ENCODE measurements around the gene MYH15.
"Not testable (repeated sequence)": the region's sequence is repeated elsewhere in the genome, so short reads cannot be mapped to it uniquely, and the experiment has no call there.

Gene MYH15

DNA sequence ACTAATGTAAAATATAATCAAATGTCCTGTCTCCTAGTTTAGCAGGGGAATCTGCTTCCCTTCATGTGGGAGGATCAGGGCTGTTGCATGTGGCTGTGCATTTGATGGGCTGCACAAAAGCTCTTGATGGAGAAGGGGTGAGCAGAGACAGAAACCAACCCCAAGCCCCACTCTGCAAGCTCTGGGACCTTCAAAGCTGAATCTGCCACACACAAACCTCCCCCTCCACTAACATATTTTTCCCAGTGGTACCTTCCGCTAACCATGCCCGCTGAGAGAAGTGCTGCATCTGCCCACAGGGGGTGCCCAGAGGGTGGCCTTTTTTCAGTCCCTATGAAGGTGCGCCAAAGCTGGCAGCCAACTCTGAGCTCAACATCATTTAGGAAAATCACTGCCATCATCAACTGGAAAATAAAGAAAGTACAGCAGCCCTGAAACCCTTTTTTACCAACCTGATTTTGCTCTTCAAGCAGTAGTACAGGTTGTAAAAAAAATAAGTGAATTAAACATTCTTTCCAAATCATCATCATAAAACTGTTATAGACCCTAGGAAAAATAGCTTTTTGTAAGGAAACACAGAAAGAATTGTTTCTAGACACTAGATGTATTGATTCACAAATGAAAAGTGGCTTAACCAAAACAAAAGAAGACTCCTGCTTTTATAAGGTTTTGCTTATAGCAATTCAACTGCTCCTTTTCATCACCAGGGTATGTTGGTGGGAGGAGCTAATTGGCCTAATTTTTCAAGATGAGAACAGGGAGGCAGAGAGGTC is 117.1 kb downstream of the MYH15 start:
- H3K27ac ChIP-seq, result no peak overlapping the region
- DNase-seq (ENCODE audit: low read depth, low spot score), result no peak

GRCh38 chr3:108391917-108392593 is 118.3 kb downstream of the MYH15 start:
- no peak overlapping the region for H3K27ac ChIP-seq
- no peak for DNase-seq (ENCODE audit: low read depth, low spot score)

DNA sequence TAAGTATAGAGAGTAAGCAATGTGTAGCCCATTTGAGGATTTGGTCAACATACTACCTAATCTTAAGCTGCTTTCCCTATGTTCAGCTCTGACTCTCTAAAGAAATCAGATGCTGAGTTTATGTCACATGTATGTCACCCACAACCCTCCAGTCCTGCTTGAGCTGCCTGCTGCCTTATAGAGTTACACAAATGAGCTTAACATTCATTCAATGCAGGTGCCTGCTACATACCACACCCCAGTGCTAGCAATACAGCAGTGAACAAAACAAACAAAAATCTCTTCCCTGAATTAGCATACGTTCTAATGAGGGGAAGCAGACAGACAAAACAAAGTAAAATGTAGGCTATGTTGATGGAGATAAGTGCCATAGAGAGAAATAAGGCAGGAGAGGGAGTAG is 121.0 kb downstream of the MYH15 start:
- no peak overlapping the region for H3K27ac ChIP-seq

DNA sequence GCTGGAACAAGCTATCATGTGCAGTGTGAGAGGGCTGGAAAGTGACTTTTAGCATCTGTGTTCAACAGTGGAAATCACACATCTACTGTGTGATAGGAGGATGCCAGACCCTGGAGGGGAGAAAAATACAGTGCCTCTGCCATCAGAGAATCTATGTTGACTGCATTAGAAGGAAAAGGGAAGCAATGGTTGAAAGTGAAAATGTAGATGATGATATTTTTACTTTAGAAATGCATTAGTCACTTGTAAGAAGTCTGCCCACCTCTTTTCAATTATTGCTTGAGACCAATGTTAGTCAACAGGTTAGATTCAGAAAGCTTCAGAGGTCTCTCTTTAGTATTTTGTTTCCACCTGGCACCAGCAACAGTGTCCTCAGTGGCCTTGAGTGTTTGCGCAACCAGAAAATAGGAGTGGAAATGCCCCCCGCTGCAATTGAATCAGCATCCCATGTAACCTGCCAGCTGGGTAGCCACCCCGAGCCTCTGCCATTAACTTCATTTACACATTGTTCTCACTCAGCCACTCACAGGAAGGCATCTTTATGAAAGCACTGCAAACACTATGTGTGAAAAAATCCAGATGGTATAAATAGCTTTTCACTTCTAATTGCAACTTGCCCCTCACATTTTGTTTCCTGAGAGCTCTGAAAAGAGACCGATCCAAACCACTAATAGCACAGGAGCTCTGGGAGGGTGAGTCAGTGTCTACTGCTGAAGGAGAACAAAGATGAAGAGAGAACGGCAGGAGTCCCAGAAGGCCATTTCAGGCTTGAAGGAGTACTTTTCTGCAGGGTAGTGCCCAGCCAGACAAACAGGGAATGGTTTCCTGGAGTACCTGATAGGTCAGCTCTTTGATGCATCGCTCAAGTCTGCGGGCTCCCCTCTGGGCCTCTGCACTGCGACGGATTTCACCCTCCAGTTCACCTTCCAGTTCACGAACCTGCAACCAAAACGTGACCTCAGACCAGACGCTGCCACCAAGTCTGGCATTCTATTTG is 122.0 kb downstream of the MYH15 start:
- no peak for DNase-seq (ENCODE audit: low read depth, low spot score)
- H3K27ac ChIP-seq, result no peak overlapping the region

More for the DNA sequence above, 121.0 kb downstream of the MYH15 start:
- DNase-seq (ENCODE audit: low read depth, low spot score), result no peak

DNA sequence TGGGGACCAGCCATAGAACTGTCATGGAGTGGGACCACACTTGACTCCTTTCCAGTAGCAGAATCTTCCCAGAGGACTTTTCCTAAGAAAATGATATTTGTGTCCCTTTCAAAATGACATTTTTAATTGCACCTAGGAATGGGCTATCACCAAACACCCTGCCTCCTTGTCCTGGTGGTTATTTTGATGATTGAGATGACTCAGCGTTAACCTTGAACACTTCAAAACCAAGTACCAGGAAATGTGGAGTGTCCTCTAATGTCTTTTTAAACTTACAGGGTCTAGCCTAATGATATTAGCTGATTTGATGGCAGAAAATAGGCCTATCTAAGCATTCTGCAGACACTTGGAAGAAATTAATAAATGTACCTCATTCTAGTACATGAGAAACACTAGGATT is 123.3 kb downstream of the MYH15 start:
- no peak for DNase-seq (ENCODE audit: low read depth, low spot score)
- no peak overlapping the region for H3K27ac ChIP-seq

DNA sequence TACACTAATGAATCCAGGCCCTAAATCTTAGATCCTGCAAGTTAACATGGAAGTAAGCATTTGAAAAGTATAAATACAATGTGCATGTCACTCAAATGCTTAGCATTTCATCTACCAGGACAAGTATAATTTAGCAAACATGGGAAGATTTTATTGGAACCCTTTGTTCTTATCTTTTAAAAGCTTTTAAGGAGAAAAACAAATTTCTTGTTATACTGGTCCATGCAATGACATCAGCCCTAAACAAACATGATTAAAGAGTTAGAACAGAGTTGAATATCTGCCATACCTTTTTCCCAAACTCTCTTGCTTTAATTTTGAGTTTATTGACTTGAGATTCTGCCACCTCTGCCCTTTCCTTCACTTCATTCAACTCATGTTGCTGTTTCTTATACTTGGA is 127.1 kb downstream of the MYH15 start:
- DNase-seq (ENCODE audit: low read depth, low spot score), result no peak
- H3K27ac ChIP-seq, result no peak overlapping the region

DNA sequence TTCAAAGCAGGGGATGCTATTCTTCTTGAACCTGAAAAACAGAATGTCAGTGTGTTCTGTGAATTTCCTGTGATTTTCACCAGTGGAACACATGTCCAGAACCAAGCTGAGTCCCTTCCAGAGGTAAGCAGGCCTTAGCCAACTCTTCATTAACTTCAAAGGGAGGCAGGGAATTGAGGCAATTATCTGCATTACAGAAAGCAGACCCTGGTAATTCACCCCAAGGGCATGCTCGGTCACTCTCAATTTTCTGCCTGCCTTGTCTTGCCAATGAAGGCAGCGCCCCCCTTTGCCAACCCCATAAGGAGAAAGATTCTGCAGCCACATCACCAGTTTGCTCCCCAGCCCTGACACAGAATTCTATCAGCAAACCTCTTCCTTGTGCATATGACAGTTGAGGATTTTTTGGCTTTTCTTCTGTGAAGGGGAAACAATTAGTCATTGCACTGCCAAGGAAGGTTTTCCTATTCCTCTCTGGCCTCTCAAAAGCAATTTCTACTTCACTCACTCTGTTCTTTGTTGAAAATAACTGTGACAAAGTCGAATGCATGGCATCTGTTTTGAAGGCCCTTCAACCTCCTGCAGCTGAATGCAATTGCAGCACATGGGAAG is 128.8 kb downstream of the MYH15 start:
- no peak overlapping the region for H3K27ac ChIP-seq
- no peak for DNase-seq (ENCODE audit: low read depth, low spot score)

DNA sequence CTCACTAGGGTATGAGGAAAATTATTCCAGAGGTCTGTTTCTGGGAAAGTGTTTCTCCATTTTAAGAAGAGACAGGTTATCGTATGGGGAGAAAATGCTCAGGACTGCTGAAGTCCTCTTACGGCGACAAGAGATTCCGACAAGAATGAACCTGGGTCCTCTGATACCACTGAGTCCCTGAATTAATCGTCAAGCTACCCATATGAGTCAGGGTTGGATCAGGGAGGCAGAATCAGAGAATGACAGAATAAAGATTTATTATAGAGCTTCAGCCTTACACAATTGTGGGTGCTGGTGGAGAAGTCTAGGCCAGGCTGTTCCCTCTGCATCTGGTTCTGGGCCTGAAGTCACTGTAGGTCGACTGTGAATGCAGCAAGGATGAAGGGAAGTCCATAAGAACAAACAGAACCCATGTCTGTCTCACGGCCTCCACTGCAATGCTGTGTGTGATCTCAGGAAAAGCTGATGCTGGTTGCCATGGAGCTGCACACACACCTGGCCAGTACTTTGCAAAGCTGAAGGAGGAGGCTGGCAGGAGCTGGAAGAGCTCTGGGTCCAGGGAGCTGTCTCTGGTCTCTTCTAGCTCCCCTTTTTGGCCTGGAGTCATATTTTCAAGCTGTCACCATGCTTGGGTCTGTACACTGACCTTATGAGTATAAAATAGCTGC is 130.1 kb downstream of the MYH15 start:
- H3K27ac ChIP-seq, result no peak overlapping the region
- DNase-seq (ENCODE audit: low read depth, low spot score), result no peak

- not testable (repeated sequence) for DNase-seq (ENCODE audit: low read depth, low spot score); H3K27ac ChIP-seq
These were observed 131.4 kb downstream of the MYH15 start for GRCh38 chr3:108378952-108379342.

DNA sequence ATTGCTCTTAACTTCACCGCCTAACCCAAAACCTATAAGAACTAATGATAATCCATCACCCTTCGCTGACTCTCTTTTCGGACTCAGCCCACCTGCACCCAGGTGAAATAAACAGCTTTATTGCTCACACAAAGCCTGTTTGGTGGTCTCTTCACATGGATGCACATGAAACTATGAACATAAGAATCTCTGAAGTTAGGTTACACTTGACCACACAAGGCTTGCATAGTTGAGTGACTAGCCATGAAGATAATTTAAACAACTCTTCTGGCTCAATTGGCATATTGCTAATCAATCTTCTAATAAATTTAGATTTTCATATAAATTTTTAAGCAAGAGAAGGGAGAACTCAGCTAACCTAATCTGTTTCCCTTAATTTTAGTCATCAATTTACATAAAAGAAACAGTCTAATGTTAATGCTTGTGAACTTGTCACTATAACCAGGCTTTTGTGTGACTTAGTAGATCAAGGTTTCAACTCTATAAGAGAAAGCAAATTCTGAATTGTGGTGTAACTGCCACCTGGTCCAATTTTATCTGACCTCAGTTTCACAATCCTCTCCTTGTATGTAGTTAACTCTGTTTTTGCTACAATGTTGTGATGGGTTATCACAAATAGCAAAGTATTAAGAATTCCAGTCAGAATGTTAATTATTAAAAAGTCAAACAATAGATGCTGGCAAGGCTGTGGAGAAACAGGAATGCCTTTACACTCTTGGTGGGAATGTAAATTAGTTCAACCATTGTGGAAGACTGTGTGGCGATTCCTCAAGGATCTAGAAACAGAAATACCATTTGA is 132.0 kb downstream of the MYH15 start:
- DNase-seq (ENCODE audit: low read depth, low spot score), result no peak
- no peak overlapping the region for H3K27ac ChIP-seq

- DNase-seq (ENCODE audit: low read depth, low spot score), result no peak
- no peak overlapping the region for H3K27ac ChIP-seq
These were observed 133.0 kb downstream of the MYH15 start for GRCh38 chr3:108377384-108377783.

GRCh38 chr3:108376026-108376425 is 134.4 kb downstream of the MYH15 start:
- DNase-seq (ENCODE audit: low read depth, low spot score), result no peak
- H3K27ac ChIP-seq, result no peak overlapping the region

GRCh38 chr3:108359011-108359410 is 151.4 kb downstream of the MYH15 start:
- no peak overlapping the region for H3K27ac ChIP-seq
- DNase-seq (ENCODE audit: low read depth, low spot score), result no peak

GRCh38 chr3:108357042-108357441 is 153.4 kb downstream of the MYH15 start:
- DNase-seq (ENCODE audit: low read depth, low spot score), result no peak
- H3K27ac ChIP-seq, result no peak overlapping the region

- no peak overlapping the region for H3K27ac ChIP-seq
- DNase-seq (ENCODE audit: low read depth, low spot score), result no peak
These were observed 155.8 kb downstream of the MYH15 start for GRCh38 chr3:108354562-108354961.

- no peak overlapping the region for H3K27ac ChIP-seq
- DNase-seq (ENCODE audit: low read depth, low spot score), result no peak
These were observed 158.2 kb downstream of the MYH15 start for GRCh38 chr3:108352176-108352575.

- DNase-seq (ENCODE audit: low read depth, low spot score), result no peak
- H3K27ac ChIP-seq, result no peak overlapping the region
These were observed 163.8 kb downstream of the MYH15 start for GRCh38 chr3:108346301-108347227.

All from epithelial cell of prostate (primary cell).